ENCODE results near the gene PGBD2. TPM values are rescaled to one million over a fixed set of nuclear protein-coding genes. Genes with fewer than 3 reads are reported as not detected.
"Not testable (repeated sequence)": the region's sequence is repeated elsewhere in the genome, so short reads cannot be mapped to it uniquely, and the experiment has no call there.

The PGBD2 gene
- polyA plus RNA-seq, 1 donor, result 10.3 TPM

- no peak for DNase-seq
- peak overlapping the region; percentile 94 for H3K27ac ChIP-seq (ENCODE audit: low read length)
- H3K4me1 ChIP-seq (ENCODE audit: control insufficient read depth, insufficient read depth, low read length), result peaks cover 15% of the 10 kb centered on the region
- peaks cover 4% of the 10 kb centered on the region for H3K36me3 ChIP-seq (ENCODE audit: control insufficient read depth, insufficient read depth, low read length)
- peak overlapping the region; percentile 65 for H3K4me3 ChIP-seq (ENCODE audit: low read length)
- no peaks in the 10 kb centered on the region for H3K9me3 ChIP-seq (ENCODE audit: control insufficient read depth, low read depth, low read length)
- no CpG with 5 or more reads among the region's 4 CpGs for WGBS (ENCODE audit: insufficient coverage, low lambda C conversion rate)
- peaks cover 2% of the 10 kb centered on the region for H3K27me3 ChIP-seq (ENCODE audit: control insufficient read depth, insufficient read depth, low read length)
Observed at GRCh38 chr1:248905662-248906008, 400 bp upstream of the PGBD2 start.

GRCh38 chr1:248906753-248907661, 972 bp downstream of the PGBD2 start:
- peak overlapping the region; percentile 70 for H3K4me3 ChIP-seq (ENCODE audit: low read length)

GRCh38 chr1:248910761-248911160, 4.7 kb downstream of the PGBD2 start:
- Histone ChIP-seq H3K27ac (ENCODE audit: low read length) (no peak overlapping the region), H3K4me3 (ENCODE audit: low read length) (no peak overlapping the region), H3K9me3 (ENCODE audit: control insufficient read depth, low read depth, low read length) (no peaks in the 10 kb centered on the region), H3K4me1 (ENCODE audit: control insufficient read depth, insufficient read depth, low read length) (peaks cover 15% of the 10 kb centered on the region), H3K36me3 (ENCODE audit: control insufficient read depth, insufficient read depth, low read length) (peaks cover 23% of the 10 kb centered on the region), H3K27me3 (ENCODE audit: control insufficient read depth, insufficient read depth, low read length) (no peaks in the 10 kb centered on the region)
- WGBS (ENCODE audit: insufficient coverage, low lambda C conversion rate), result 97% methylated on average over 4 of the region's 6 CpGs
- DNase-seq, result no peak

More at GRCh38 chr1:248906753-248907661, 972 bp downstream of the PGBD2 start:
- Histone ChIP-seq H3K4me1 (ENCODE audit: control insufficient read depth, insufficient read depth, low read length) (peaks cover 15% of the 10 kb centered on the region), H3K27ac (ENCODE audit: low read length) (peak overlapping the region; percentile 99), H3K27me3 (ENCODE audit: control insufficient read depth, insufficient read depth, low read length) (no peaks in the 10 kb centered on the region), H3K9me3 (ENCODE audit: control insufficient read depth, low read depth, low read length) (no peaks in the 10 kb centered on the region), H3K36me3 (ENCODE audit: control insufficient read depth, insufficient read depth, low read length) (peaks cover 4% of the 10 kb centered on the region)
- WGBS (ENCODE audit: insufficient coverage, low lambda C conversion rate), result 0% methylated on average over 1 of the region's 18 CpGs
- peak; percentile 49 to 92 for DNase-seq

- peaks cover 48% of the 10 kb centered on the region for H3K36me3 ChIP-seq (ENCODE audit: control insufficient read depth, insufficient read depth, low read length)
- H3K9me3 ChIP-seq (ENCODE audit: control insufficient read depth, low read depth, low read length), result no peaks in the 10 kb centered on the region
- no peaks in the 10 kb centered on the region for H3K4me1 ChIP-seq (ENCODE audit: control insufficient read depth, insufficient read depth, low read length)
- no peak overlapping the region for H3K27ac ChIP-seq (ENCODE audit: low read length)
- H3K27me3 ChIP-seq (ENCODE audit: control insufficient read depth, insufficient read depth, low read length), result no peaks in the 10 kb centered on the region
- no peak overlapping the region for H3K4me3 ChIP-seq (ENCODE audit: low read length)
- peak in 1 of 2 donors; percentile 35 for DNase-seq
- WGBS (ENCODE audit: insufficient coverage, low lambda C conversion rate), result no CpG with 5 or more reads among the region's 2 CpGs
Observed at GRCh38 chr1:248913933-248914332, 7.9 kb downstream of the PGBD2 start.

- H3K27me3 ChIP-seq (ENCODE audit: control insufficient read depth, insufficient read depth, low read length), result no peaks in the 10 kb centered on the region
- no peak overlapping the region for H3K4me3 ChIP-seq (ENCODE audit: low read length)
- no peaks in the 10 kb centered on the region for H3K9me3 ChIP-seq (ENCODE audit: control insufficient read depth, low read depth, low read length)
- 93% methylated on average over 3 of the region's 5 CpGs for WGBS (ENCODE audit: insufficient coverage, low lambda C conversion rate)
- no peak overlapping the region for H3K27ac ChIP-seq (ENCODE audit: low read length)
- no peaks in the 10 kb centered on the region for H3K4me1 ChIP-seq (ENCODE audit: control insufficient read depth, insufficient read depth, low read length)
- H3K36me3 ChIP-seq (ENCODE audit: control insufficient read depth, insufficient read depth, low read length), result peaks cover 50% of the 10 kb centered on the region
- no peak for DNase-seq
Observed at GRCh38 chr1:248914796-248915381, 8.9 kb downstream of the PGBD2 start.

- no peak overlapping the region for H3K27ac ChIP-seq (ENCODE audit: low read length)
- H3K9me3 ChIP-seq (ENCODE audit: control insufficient read depth, low read depth, low read length), result no peaks in the 10 kb centered on the region
- WGBS (ENCODE audit: insufficient coverage, low lambda C conversion rate), result no CpG with 5 or more reads among the region's 8 CpGs
- DNase-seq, result no peak
- H3K27me3 ChIP-seq (ENCODE audit: control insufficient read depth, insufficient read depth, low read length), result no peaks in the 10 kb centered on the region
- peaks cover 46% of the 10 kb centered on the region for H3K36me3 ChIP-seq (ENCODE audit: control insufficient read depth, insufficient read depth, low read length)
- H3K4me1 ChIP-seq (ENCODE audit: control insufficient read depth, insufficient read depth, low read length), result no peaks in the 10 kb centered on the region
- H3K4me3 ChIP-seq (ENCODE audit: low read length), result no peak overlapping the region
Observed at GRCh38 chr1:248918131-248918530, 12.1 kb downstream of the PGBD2 start.

GRCh38 chr1:248923352-248924338, 17.6 kb downstream of the PGBD2 start:
- DNase-seq, result no peak
- no peak overlapping the region for H3K27ac ChIP-seq (ENCODE audit: low read length)
- H3K36me3 ChIP-seq (ENCODE audit: control insufficient read depth, insufficient read depth, low read length), result peaks cover 8% of the 10 kb centered on the region
- no peaks in the 10 kb centered on the region for H3K9me3 ChIP-seq (ENCODE audit: control insufficient read depth, low read depth, low read length)
- no peaks in the 10 kb centered on the region for H3K27me3 ChIP-seq (ENCODE audit: control insufficient read depth, insufficient read depth, low read length)
- no peak overlapping the region for H3K4me3 ChIP-seq (ENCODE audit: low read length)
- WGBS (ENCODE audit: insufficient coverage, low lambda C conversion rate), result 100% methylated on average over 2 of the region's 13 CpGs
- no peaks in the 10 kb centered on the region for H3K4me1 ChIP-seq (ENCODE audit: control insufficient read depth, insufficient read depth, low read length)

- Histone ChIP-seq H3K4me3 (ENCODE audit: low read length) (no peak overlapping the region), H3K27me3 (ENCODE audit: control insufficient read depth, insufficient read depth, low read length) (no peaks in the 10 kb centered on the region), H3K4me1 (ENCODE audit: control insufficient read depth, insufficient read depth, low read length) (no peaks in the 10 kb centered on the region), H3K27ac (ENCODE audit: low read length) (no peak overlapping the region), H3K36me3 (ENCODE audit: control insufficient read depth, insufficient read depth, low read length) (peaks cover 6% of the 10 kb centered on the region), H3K9me3 (ENCODE audit: control insufficient read depth, low read depth, low read length) (no peaks in the 10 kb centered on the region)
- WGBS (ENCODE audit: insufficient coverage, low lambda C conversion rate), result 0% methylated on average over 1 of the region's 10 CpGs
- peak in 1 of 2 donors; percentile 47 for DNase-seq
Observed at GRCh38 chr1:248924696-248925532, 18.9 kb downstream of the PGBD2 start.

- no CpG with 5 or more reads among the region's 4 CpGs for WGBS (ENCODE audit: insufficient coverage, low lambda C conversion rate)
- not testable (repeated sequence) for H3K27ac ChIP-seq (ENCODE audit: low read length); H3K27me3 ChIP-seq (ENCODE audit: control insufficient read depth, insufficient read depth, low read length); H3K9me3 ChIP-seq (ENCODE audit: control insufficient read depth, low read depth, low read length); DNase-seq; H3K4me3 ChIP-seq (ENCODE audit: low read length); H3K4me1 ChIP-seq (ENCODE audit: control insufficient read depth, insufficient read depth, low read length); H3K36me3 ChIP-seq (ENCODE audit: control insufficient read depth, insufficient read depth, low read length)
Observed at GRCh38 chr1:248925859-248926258, 19.8 kb downstream of the PGBD2 start.

Measured in large intestine (tissue), 3 donors.